Kidney (tissue), 14 donors: ENCODE measurements around the gene ZNF831. TPM values are rescaled to one million over a fixed set of nuclear protein-coding genes. Genes with fewer than 3 reads are reported as not detected.

Experiments
- DNase-seq, 5 donors: peaks; one replicate each; pipeline ENCODE4 v3.0.0-alpha.2; 2013 to 2020
- FAIRE-seq: peaks from 2 replicates; lab custom pipeline; 2012; peaks lifted over from hg19 to GRCh38; lab: Jason Lieb, UNC
- H3K27ac ChIP-seq, 2 donors: one replicate each; pipeline ENCODE4 v1.7.0; 2013; ENCODE audit warnings: low read depth in 2 of 2, low read length in 2 of 2, inconsistent platforms in 1 of 2
- H3K27me3 ChIP-seq: one replicate; pipeline ENCODE4 v1.7.1; 2013; ENCODE audit warnings: low read length, inconsistent platforms; ENCODE audit not compliant: control insufficient read depth, insufficient read depth
- H3K36me3 ChIP-seq, 3 donors: one replicate each; pipeline versions ENCODE4 v1.7.0 to v1.7.1; 2013; ENCODE audit warnings: low read length in 3 of 3, control low read depth in 1 of 3, inconsistent platforms in 1 of 3; ENCODE audit not compliant: insufficient read depth in 3 of 3, control insufficient read depth in 2 of 3
- H3K4me1 ChIP-seq, 3 donors: one replicate each; pipeline versions ENCODE4 v1.7.0 to v1.7.1; 2013; ENCODE audit warnings: low read length in 3 of 3, inconsistent platforms in 1 of 3, low read depth in 1 of 3; ENCODE audit not compliant: control insufficient read depth in 2 of 3, insufficient read depth in 2 of 3
- H3K4me3 ChIP-seq, 3 donors: one replicate each; pipeline versions ENCODE4 v1.7.0 to v1.8.1; 2013; ENCODE audit warnings: low read length in 3 of 3, control low read depth in 1 of 3, inconsistent platforms in 1 of 3
- H3K9ac ChIP-seq, 3 donors: one replicate each; pipeline versions ENCODE4 v1.7.0 to v1.7.1; 2013; ENCODE audit warnings: low read length in 3 of 3, control low read depth in 1 of 3, inconsistent platforms in 1 of 3
- H3K9me3 ChIP-seq, 3 donors: one replicate each; pipeline versions ENCODE4 v1.7.0 to v1.7.1; 2013; ENCODE audit warnings: low read length in 3 of 3, control low read depth in 1 of 3, inconsistent platforms in 1 of 3; ENCODE audit not compliant: control insufficient read depth in 2 of 3, insufficient read depth in 1 of 3
- CTCF ChIP-seq: IDR thresholded peaks from 3 replicates; pipeline ENCODE4 v1.5.1; 2012; ENCODE audit warnings: mild to moderate bottlenecking, moderate library complexity, borderline replicate concordance; ENCODE audit not compliant: insufficient read depth; ENCODE audit errors: extremely low read depth
- intact Hi-C: fragments of 100-400 bp; cut with DNase I; formaldehyde crosslinking; loops from one replicate; pipeline ENCODE4 v1.11.1; 2022
- polyA plus RNA-seq: library from polyadenylated mRNA; stranded (reverse); fragments of 350-450 nt; fragmentation: Illumina TruSeq; extraction: RNeasy Lipid Tissue Mini Kit (QIAGEN cat#74804); gene quantifications from one replicate; pipeline ENCODE4 v1.2.3, GENCODE V29; 2014; ENCODE audit warnings: low read depth, low replicate concordance; ENCODE audit not compliant: insufficient read depth
- total RNA-seq: library from RNA; stranded (reverse); fragmentation: NEBNext Ultra II Directional; extraction: Animal tissue kit (Norgen Biotek cat#: 25700); gene quantifications from one replicate; pipeline ENCODE4 v1.2.1, GENCODE V29; 2021
- donor health status: control.
- donor health status: control.
- donor health status: control.
- donor health status: control.
- donor health status: control.
- donor health status: DM: yes; HTN: yes; CAD: no.
- donor health status: Normal renal cell carcinoma (clear cell type).

The ZNF831 gene
- total and polyA plus RNA-seq, 2 donors from 2014 or later: 0.04 to 1.9 TPM

GRCh38 chr20:59231124-59231804 is 67.6 kb downstream of the ZNF831 start:
- no peak for TF ChIP-seq CTCF
- Histone ChIP-seq H3K27me3 (no peaks in the 10 kb centered on the region), H3K36me3 (no peaks in the 10 kb centered on the region), H3K9ac (no peak overlapping the region), H3K27ac (no peak overlapping the region), H3K9me3 (no peaks in the 10 kb centered on the region), H3K4me3 (no peak overlapping the region), H3K4me1 (no peaks in the 10 kb centered on the region)
- no peak for FAIRE-seq
- intact Hi-C loops: no loop called here
- DNase-seq: peak in 1 of 5 donors; percentile 21

- H3K4me3 ChIP-seq: no peak overlapping the region
- no peak overlapping the region for H3K27ac ChIP-seq
- intact Hi-C loops: no loop called here
- H3K27me3 ChIP-seq: no peaks in the 10 kb centered on the region
- no peaks in the 10 kb centered on the region for H3K4me1 ChIP-seq
- FAIRE-seq (no peak), DNase-seq (no peak)
- no peak overlapping the region for H3K9ac ChIP-seq
- no peaks in the 10 kb centered on the region for H3K36me3 ChIP-seq
- H3K9me3 ChIP-seq: no peaks in the 10 kb centered on the region
- no peak for TF ChIP-seq CTCF
Observed at GRCh38 chr20:59232618-59233017, 69.0 kb downstream of the ZNF831 start.

- Histone ChIP-seq H3K9ac (no peak overlapping the region), H3K27me3 (no peaks in the 10 kb centered on the region), H3K4me3 (no peak overlapping the region), H3K27ac (no peak overlapping the region), H3K36me3 (no peaks in the 10 kb centered on the region), H3K4me1 (no peaks in the 10 kb centered on the region), H3K9me3 (no peaks in the 10 kb centered on the region)
- no peak for DNase-seq
- intact Hi-C loops: no loop called here
- TF ChIP-seq CTCF: no peak
- no peak for FAIRE-seq
Observed at GRCh38 chr20:59235226-59235625, 71.6 kb downstream of the ZNF831 start.

GRCh38 chr20:59240006-59240405 is 76.4 kb downstream of the ZNF831 start:
- intact Hi-C loops: no loop called here
- H3K4me3 ChIP-seq: no peak overlapping the region
- H3K9me3 ChIP-seq: no peaks in the 10 kb centered on the region
- no peaks in the 10 kb centered on the region for H3K36me3 ChIP-seq
- no peak overlapping the region for H3K27ac ChIP-seq
- no peaks in the 10 kb centered on the region for H3K4me1 ChIP-seq
- no peaks in the 10 kb centered on the region for H3K27me3 ChIP-seq
- TF ChIP-seq CTCF: no peak
- no peak for DNase-seq
- no peak overlapping the region for H3K9ac ChIP-seq
- no peak for FAIRE-seq
